Stimulated activated CD8-positive, alpha-beta memory T cell treated with anti-CD3 and anti-CD28 coated beads, Interleukin-2, amount 100 ng/mL, for 48 hours (primary cell): Measurements from ENCODE around the gene LLPH.

Experiments used
- DNase-seq, 2 donors: peaks; one replicate each; pipeline ENCODE4 v3.0.0-alpha.2; 2020; ENCODE audit warnings: low read depth in 2 of 2

Gene LLPH

DNA sequence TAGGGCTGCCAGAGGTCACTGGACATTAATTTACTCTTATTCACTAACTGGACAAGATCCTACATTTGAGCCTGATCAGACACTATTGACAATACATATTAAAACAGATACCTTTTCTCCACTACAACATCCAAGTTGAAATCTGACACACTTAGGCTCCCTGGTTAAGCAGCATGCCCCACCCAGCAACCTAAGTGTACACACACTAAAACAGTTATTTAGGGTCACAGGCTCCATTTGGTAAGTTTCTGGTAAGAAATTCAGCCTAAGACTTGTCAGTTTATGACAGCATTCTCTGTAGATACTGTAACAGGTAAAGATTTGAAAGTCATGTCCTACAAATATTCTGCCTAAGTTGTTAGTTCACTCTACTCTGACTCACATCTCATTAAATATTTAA, 12.3 kb upstream of the LLPH start:
- no peak for DNase-seq

DNA sequence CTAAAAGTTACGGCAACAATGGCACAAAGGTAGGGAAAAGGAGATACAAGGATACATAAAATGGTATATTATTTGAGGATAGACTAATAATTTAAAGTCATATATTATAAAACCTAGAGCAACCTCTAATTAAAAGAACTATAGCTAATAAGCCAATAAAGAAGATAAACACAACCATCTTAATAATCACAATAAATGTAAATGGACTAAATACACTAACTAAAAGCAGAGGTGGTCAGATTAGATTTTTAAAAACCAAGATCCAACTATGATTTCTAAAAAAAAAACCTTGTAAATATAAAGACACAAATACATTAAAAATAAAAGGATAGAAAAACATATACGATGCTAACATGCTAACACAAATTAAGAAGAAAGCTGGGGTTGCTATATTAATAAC, 10.7 kb upstream of the LLPH start:
- no peak for DNase-seq

- no peak for DNase-seq
Observed at GRCh38 chr12:66140731-66141130, 10.2 kb upstream of the LLPH start.

- no peak for DNase-seq
Observed at GRCh38 chr12:66139328-66139727, 8.8 kb upstream of the LLPH start.

DNA sequence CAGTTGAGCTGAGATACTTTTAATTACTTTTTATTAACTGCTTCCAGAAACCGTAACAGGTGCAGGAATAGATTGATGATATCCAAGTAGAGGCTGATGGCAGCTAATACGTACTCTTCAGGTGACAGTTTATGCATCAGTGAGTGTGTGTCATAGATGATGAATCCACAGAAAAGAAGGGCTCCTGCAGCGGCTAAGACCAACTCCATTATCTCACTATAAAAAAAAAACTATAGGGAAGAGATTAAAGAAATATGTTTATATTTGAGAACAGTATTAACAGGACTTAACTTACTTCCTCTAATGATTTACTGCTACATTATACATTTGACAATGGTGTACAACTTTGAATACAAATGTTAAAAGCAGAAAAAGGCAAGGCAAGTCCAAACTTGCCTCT, 7.4 kb upstream of the LLPH start:
- no peak for DNase-seq

DNA sequence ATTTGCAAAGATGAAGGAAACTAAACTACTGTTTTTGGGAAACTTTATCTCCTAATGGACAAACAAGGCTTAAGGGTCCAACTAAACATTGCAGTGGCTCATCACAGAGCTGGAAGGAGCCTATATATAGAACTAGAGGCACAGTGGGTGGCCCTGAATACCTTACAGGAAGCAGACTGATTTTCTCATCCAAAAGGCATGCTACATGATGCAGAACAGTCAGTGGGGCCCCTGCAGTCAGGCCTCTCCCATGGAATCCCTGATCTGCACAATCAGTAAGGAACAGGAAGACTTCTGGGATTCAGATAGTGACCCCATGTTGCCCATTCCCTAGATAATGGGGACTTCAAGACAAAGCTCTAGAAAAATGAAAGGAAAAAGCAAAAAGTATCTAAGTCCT, 1.9 kb upstream of the LLPH start:
- no peak for DNase-seq

- DNase-seq, result no peak
Observed at GRCh38 chr12:66131067-66131688, 628 bp upstream of the LLPH start.

DNA sequence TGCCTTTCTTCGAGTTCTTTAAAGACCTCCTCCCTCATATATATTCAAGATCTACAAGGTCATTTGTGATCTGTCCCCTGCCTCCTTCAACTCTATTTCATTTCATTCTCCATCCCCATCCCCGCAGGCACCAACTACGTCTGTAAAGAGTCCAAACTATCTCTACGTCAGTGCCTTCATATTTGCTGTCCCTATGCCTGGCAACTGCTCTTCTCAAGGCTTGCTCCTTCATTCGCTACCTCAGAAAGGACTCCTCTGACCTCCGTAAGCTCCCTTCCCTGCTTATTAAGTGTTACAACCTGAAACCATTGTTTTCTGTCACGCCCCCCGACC, 650 bp downstream of the LLPH start:
- DNase-seq, result no peak

DNA sequence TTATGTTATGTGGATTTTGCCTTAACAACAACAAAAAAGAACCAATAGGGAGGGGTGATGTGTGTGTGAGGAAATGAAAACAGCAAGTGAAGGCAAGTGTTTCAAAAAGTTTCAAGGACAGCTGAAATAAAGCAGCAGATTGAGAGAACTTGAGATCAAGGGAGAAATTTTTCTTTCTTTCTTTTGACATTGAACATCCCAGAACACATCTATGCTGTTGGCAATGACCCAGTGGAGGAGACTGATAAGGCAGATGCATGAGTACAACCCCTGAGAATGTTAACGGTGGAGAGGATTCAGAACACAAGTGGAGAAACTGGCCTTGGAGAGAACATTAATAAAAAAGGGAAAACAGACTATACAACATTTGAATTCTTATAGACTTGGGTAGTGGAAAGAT, 2.9 kb downstream of the LLPH start:
- DNase-seq, result no peak

- no peak for DNase-seq
Observed at GRCh38 chr12:66120477-66120876, 10.1 kb downstream of the LLPH start.

DNA sequence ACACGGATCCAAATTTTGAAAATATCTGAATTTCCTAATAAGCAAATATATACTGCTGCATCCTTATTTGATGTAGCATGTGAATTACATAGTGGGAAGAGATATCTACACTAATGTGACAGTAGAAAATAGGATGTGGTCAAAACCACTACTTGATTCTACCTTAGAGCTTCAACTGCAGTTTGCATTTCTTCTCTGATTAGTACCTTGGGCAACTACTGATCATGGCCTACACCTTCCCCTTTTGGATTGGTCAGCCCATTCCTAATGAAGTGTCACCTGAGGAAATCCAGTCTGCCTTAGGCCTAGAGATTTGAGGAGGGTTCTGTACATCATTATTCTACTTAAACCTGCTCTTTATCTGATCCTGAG, 10.7 kb downstream of the LLPH start:
- DNase-seq, result no peak

DNA sequence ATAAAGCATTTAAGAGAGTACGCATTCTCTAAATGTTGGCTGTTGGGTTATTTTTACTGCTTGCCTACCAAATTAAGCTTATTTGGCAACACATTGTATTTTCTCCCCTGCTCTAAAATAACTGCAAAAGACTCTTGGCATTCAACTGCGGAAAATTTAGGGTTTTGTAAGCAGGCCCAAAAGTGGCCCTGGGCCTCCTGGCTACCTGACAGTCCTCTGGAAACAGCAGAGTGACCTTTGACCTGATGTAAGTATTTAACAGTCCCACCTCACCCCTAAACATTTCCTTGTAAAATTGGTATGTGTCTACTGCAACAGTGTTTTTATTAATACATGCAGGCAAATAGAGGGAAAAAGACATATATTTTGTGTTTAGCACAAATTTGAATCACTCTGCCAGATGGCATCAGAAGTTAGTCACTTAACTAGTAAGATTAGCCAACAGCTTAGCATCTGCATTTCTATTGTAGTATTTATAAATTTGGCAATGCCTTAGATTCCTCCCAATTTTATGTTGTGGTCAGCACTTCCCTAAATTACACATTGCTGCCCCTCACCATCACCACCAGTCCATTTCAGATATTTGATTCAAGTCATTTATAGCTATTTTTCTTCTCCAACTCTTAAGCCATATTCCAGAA, 11.2 kb downstream of the LLPH start:
- DNase-seq, result no peak

- no peak for DNase-seq
Observed at GRCh38 chr12:66118240-66118891, 12.2 kb downstream of the LLPH start.

GRCh38 chr12:66117242-66117641, 13.3 kb downstream of the LLPH start:
- DNase-seq, result no peak

DNA sequence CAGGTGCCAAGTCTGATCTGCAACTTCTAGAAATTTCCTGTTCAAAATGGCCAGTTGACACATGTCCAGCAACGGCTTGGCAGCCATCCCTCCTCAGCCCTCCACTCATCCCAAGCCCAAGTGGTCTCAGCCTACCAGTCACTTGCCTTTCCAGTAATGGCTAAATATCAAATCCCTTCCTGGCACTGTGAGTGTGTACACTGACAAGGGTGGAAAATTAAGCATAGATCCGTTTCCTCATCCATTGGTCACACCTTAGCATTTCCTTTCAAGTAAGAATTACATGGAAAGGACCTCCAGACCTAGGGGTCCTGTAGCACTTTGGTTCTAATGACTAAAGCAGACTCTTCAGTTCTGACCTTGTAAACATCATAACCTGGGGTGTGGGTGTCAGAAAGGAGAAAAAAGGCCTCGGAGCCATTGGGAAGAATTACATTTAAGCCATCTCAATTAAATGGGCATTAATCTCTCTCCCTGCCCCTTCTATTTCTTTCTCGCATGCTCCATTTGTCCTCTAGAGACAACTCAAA, 15.4 kb downstream of the LLPH start:
- no peak for DNase-seq

- DNase-seq, result no peak
Observed at GRCh38 chr12:66113471-66113870, 17.1 kb downstream of the LLPH start.

- no peak for DNase-seq
Observed at GRCh38 chr12:66111605-66112004, 18.9 kb downstream of the LLPH start.

GRCh38 chr12:66109056-66109455, 21.5 kb downstream of the LLPH start:
- no peak for DNase-seq

- no peak for DNase-seq
Observed at GRCh38 chr12:66108386-66108785, 22.2 kb downstream of the LLPH start.

DNA sequence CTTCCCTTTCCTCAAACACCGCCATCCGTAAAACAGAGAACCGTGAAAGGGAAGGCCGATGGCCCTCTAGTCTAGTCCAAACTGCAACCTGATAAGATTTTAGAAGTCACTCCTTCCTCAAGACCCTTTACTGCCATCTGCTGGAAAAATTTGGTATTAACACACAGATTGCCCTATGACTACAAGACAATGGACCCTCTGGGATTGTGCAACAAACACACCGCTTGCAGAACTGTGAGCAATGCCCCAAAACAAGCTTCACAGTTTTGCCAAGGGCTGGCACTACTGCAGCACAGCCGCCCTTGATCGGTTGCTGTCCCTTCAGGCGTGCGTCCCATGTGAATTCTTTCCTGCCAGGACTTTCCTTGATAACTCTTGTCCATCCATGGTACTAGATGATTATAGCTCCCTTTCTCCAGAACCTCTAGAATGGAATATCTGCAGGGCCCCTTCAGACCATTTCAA, 23.1 kb downstream of the LLPH start:
- DNase-seq, result no peak

- no peak for DNase-seq
Observed at GRCh38 chr12:66103016-66103913, 27.3 kb downstream of the LLPH start.

DNA sequence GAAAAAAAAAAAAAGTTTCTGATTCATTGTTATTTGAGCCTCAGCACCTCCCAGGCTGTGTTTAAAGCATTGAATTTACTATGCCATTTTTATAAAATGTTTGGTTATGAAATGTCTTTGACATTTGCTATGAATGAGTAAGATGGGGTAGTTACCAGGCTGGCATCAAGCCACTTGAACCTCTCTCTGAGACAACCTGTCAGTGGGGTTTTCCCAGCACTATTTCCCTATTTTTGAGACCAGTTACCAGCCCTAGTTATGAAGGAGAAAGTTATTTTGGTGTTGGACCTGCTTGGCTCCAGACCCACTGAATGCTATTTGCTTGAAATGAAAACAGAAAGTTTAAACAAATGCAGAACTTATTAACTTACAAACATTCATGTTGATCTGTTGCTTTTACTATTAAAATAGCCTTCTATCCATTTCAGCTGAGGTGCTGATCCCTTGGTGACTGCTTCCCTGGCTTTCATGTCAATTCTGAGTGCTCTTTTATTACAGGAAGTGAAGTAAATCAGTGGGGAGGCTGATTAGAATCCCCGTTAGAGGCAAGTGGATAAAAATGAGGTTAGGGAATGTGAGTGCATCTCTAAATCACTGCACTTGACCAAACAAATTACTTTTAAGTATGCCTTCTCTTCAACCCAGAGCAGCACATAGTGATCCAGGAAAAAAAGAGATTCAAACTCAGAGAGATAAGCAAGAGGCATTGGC, 37.8 kb downstream of the LLPH start:
- no peak for DNase-seq
